ENCODE results near the gene RBPMS2. TPM values are rescaled to one million over a fixed set of nuclear protein-coding genes. Genes with fewer than 3 reads are reported as not detected.

Gene RBPMS2
- total and polyA plus RNA-seq, 2 of the 4 experiments (the other 2 are of a cell fraction), result 2.8 TPM; not detected in 1

- H2BK20ac ChIP-seq (ENCODE audit: low read depth, low read length), result no peak overlapping the region
- no peaks in the 10 kb centered on the region for H3K27me3 ChIP-seq (ENCODE audit: control insufficient read depth, insufficient read depth, low read length)
- H3K4me2 ChIP-seq (ENCODE audit: low read depth, low read length), result no peak overlapping the region
- H2BK15ac ChIP-seq (ENCODE audit: low read depth, low read length), result no peak overlapping the region
- H2AFZ ChIP-seq (replicated peaks; ENCODE audit: low read length, poor library complexity), result no peak overlapping the region
- no peak overlapping the region for H3K18ac ChIP-seq (ENCODE audit: low read depth, low read length)
- no peak overlapping the region for H2BK5ac ChIP-seq (ENCODE audit: low read depth, low read length, poor library complexity, severe bottlenecking)
- H3K27ac ChIP-seq (ENCODE audit: insufficient read depth, low read length), result no peak overlapping the region
- H3K9me3 ChIP-seq (ENCODE audit: control insufficient read depth, insufficient read depth, low read length), result no peaks in the 10 kb centered on the region
- no peak overlapping the region for H4K91ac ChIP-seq (ENCODE audit: insufficient read depth, low read depth, low read length)
- TF ChIP-seq SMC3 (IDR thresholded peaks at IDR 0.05; ENCODE audit: low read depth, low read length), result no peak
- TF ChIP-seq NFE2L2 (IDR thresholded peaks at IDR 0.05; ENCODE audit: low read depth, low read length), result no peak
- TF ChIP-seq MXI1 (IDR thresholded peaks at IDR 0.05; ENCODE audit: borderline replicate concordance, low read depth, low read length), result no peak
- no peak for TF ChIP-seq MAZ (IDR thresholded peaks at IDR 0.05; ENCODE audit: borderline replicate concordance, low read depth, low read length)
- no peak for TF ChIP-seq FOS (IDR thresholded peaks at IDR 0.05; ENCODE audit: low read depth, low read length)
- TF ChIP-seq RAD21 (IDR thresholded peaks at IDR 0.05; ENCODE audit: low read length), result no peak
- TF ChIP-seq POLR2A (IDR thresholded peaks at IDR 0.05; ENCODE audit: low read depth, low read length), result no peak
- no peak for TF ChIP-seq CEBPB (IDR thresholded peaks at IDR 0.05; ENCODE audit: low read depth, low read length)
- H2AK5ac ChIP-seq (ENCODE audit: low read depth, low read length), result no peak overlapping the region
- ATAC-seq (ENCODE audit: low read depth) (no peak), DNase-seq (no peak)
- no peaks in the 10 kb centered on the region for H3K36me3 ChIP-seq (ENCODE audit: control insufficient read depth, insufficient read depth, low read length)
- H3K9ac ChIP-seq (ENCODE audit: low read depth, low read length), result no peak overlapping the region
- no peak overlapping the region for H3K4me3 ChIP-seq (ENCODE audit: insufficient read depth, low read depth, low read length)
- no peaks in the 10 kb centered on the region for H4K20me1 ChIP-seq (ENCODE audit: insufficient read depth, low read length)
- no peak overlapping the region for H3K56ac ChIP-seq (ENCODE audit: extremely low read depth, insufficient read depth, low read length)
- no peak overlapping the region for H3K23ac ChIP-seq (ENCODE audit: low read depth, low read length)
- dilution Hi-C loops (cut with HindIII; ENCODE audit: low sequenced_read_pairs, unreplicated experiment) (no loop called here), in situ Hi-C loops (cut with MboI; ENCODE audit: low sequenced_read_pairs) (no loop called here), intact Hi-C loops (cut with micrococcal nuclease) (no loop called here)
- POLR2A ChIA-PET (ENCODE audit: unreplicated experiment), result no interaction called here
- H2BK120ac ChIP-seq (ENCODE audit: low read depth, low read length), result no peak overlapping the region
- H2AK9ac ChIP-seq (replicated peaks; ENCODE audit: low read depth, low read length, poor library complexity), result no peak overlapping the region
- no peak overlapping the region for H4K8ac ChIP-seq (ENCODE audit: low read depth in 2 of 2, low read length in 2 of 2)
- CTCF ChIA-PET, result no interaction called here
- H3K4ac ChIP-seq (ENCODE audit: low read depth, low read length), result no peak overlapping the region
- no peaks in the 10 kb centered on the region; a peak in 1 of 4 replicates for H3K79me1 ChIP-seq (ENCODE audit: low read depth in 1 of 2, low read length in 2 of 2)
- H4K5ac ChIP-seq (ENCODE audit: low read depth, low read length), result no peak overlapping the region
- H3K9me1 ChIP-seq (ENCODE audit: insufficient read depth, low read length), result peaks cover 3% of the 10 kb centered on the region; the same call in 1 of the 2 replicates
- BruUV-seq (replicated peaks), result no TSS peak
- H3K4me1 ChIP-seq (ENCODE audit: control insufficient read depth, insufficient read depth, low read length), result no peaks in the 10 kb centered on the region
- no peak overlapping the region for H3K14ac ChIP-seq (replicated peaks; ENCODE audit: low read depth, low read length)
These were observed 11.9 kb downstream of the RBPMS2 start for GRCh38 chr15:64763462-64763861.

Data from IMR-90 (cell line).